ENCODE measurements around the gene CCDC142. TPM values are rescaled to one million over a fixed set of nuclear protein-coding genes. Genes with fewer than 3 reads are reported as not detected.
A peak's percentile ranks its signal among the peaks of the same experiment; 100 is the strongest.

The CCDC142 gene
- total and polyA plus RNA-seq, 9 of the 15 experiments (the other 6 are each of a cell fraction or from before 2014, with no cell fraction given), result 0.55 to 11.7 (median 7.2) TPM

GRCh38 chr2:74474899-74475298 is 7.9 kb downstream of the CCDC142 start (continued):
- TF ChIP-seq, protein P1, sequence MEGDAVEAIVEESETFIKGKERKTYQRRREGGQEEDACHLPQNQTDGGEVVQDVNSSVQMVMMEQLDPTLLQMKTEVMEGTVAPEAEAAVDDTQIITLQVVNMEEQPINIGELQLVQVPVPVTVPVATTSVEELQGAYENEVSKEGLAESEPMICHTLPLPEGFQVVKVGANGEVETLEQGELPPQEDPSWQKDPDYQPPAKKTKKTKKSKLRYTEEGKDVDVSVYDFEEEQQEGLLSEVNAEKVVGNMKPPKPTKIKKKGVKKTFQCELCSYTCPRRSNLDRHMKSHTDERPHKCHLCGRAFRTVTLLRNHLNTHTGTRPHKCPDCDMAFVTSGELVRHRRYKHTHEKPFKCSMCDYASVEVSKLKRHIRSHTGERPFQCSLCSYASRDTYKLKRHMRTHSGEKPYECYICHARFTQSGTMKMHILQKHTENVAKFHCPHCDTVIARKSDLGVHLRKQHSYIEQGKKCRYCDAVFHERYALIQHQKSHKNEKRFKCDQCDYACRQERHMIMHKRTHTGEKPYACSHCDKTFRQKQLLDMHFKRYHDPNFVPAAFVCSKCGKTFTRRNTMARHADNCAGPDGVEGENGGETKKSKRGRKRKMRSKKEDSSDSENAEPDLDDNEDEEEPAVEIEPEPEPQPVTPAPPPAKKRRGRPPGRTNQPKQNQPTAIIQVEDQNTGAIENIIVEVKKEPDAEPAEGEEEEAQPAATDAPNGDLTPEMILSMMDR (IDR thresholded peaks at IDR 0.05 in 2 of 3, conservative IDR thresholded peaks at IDR 0.05 in 1 of 3; ENCODE audit: insufficient read depth in 2 of 3, low read depth in 1 of 3, low read length in 3 of 3), result peak; percentile 49 to 72 (median 52); a peak in 5 of 6 replicates
- TF ChIP-seq SMC3 (conservative IDR thresholded peaks at IDR 0.05; ENCODE audit: insufficient read depth, low read depth, low read length), result 0 out of 2 replicates have a peak, but pooled peaks have one; percentile 9
- peak in 1 of 2 experiments; percentile 39; a peak in 2 of 4 replicates for TF ChIP-seq RAD21 (CRISPR knock-in tag; conservative IDR thresholded peaks at IDR 0.05 in 1 of 2, IDR thresholded peaks at IDR 0.05 in 1 of 2)

- H2AFZ ChIP-seq (ENCODE audit: low read depth, low read length), result no peak overlapping the region
- peaks cover 24% of the 10 kb centered on the region; the same call in 2 of the 3 replicates for H3K36me3 ChIP-seq (ENCODE audit: control insufficient read depth, insufficient read depth, low read length)
- in situ Hi-C loops (cut with MboI), result no loop called here
- no peak for TF ChIP-seq MLLT1 (IDR thresholded peaks at IDR 0.05)
- no peak for TF ChIP-seq BRD9 (IDR thresholded peaks at IDR 0.05; ENCODE audit: low read depth, partially characterized antibody)
- DNase-seq (ENCODE audit: extremely low read depth in 1 of 4, low spot score in 3 of 4), result no peak
- BruUV-seq (replicated peaks), result no TSS peak
- CTCF ChIA-PET (ENCODE audit: low intra/inter-chr PET ratio), result no interaction called here
- POLR2A ChIA-PET, result interaction anchor here (0.7 to 4.0 kb wide), 3 partner anchors 7 to 139 kb away, joined by 3 to 28 read pairs (median 4); partner anchors contain the start of genes CCDC142 and TTC31
- WGBS (ENCODE audit: insufficient coverage, low coverage, missing lambda C conversion rate), result 91% methylated on average over 6 of the region's 6 CpGs
- H3K4me1 ChIP-seq (replicated peaks in 1 of 2; ENCODE audit: control insufficient read depth in 2 of 2, insufficient read depth in 2 of 2, low read length in 2 of 2), result peaks cover 11 to 16% of the 10 kb centered on the region in 2 experiments; a peak in 3 of 5 replicates
- H3K9me3 ChIP-seq (replicated peaks; ENCODE audit: control insufficient read depth, insufficient read depth, low read depth, low read length), result no peaks in the 10 kb centered on the region
- FAIRE-seq, result no peak
- H3K9me1 ChIP-seq (ENCODE audit: control insufficient read depth, insufficient read depth, low read length), result peaks cover 4% of the 10 kb centered on the region
- H4K20me1 ChIP-seq (replicated peaks; ENCODE audit: control insufficient read depth, insufficient read depth, low read length), result no peaks in the 10 kb centered on the region
- peaks cover 13% of the 10 kb centered on the region; the same call in 2 of the 3 replicates for H3K79me2 ChIP-seq (ENCODE audit: control insufficient read depth, insufficient read depth, low read length)
- ATAC-seq, result no peak
- H3K9ac ChIP-seq (ENCODE audit: insufficient read depth in 1 of 2, low read depth in 2 of 2, low read length in 2 of 2), result no peak overlapping the region
- no peak overlapping the region for H3K27ac ChIP-seq (ENCODE audit: extremely low read depth, low read depth, low read length)
- intact Hi-C loops (cut with micrococcal nuclease), result loop anchor here (2.0 to 5.0 kb wide), 2 partner anchors 77 to 142 kb away; no protein-coding TSS in a partner anchor
- H3K27me3 ChIP-seq (ENCODE audit: control insufficient read depth in 2 of 2, insufficient read depth in 2 of 2, low read length in 2 of 2), result no peaks in the 10 kb centered on the region
- H3K4me2 ChIP-seq (ENCODE audit: insufficient read depth, low read length), result no peak overlapping the region
- H3K4me3 ChIP-seq, result no peak overlapping the region
Measured at GRCh38 chr2:74474481-74474880, 8.3 kb downstream of the CCDC142 start.

Measured in K562 (cell line).